K562 (cell line): ENCODE results near the gene CYTH1. TPM values are rescaled to one million over a fixed set of nuclear protein-coding genes. Genes with fewer than 3 reads are reported as not detected.

Experiments
- ATAC-seq: fragments of 200-7000 bp; cut with Tn5 transposase; 3 replicates; pipeline ENCODE4 v1.9.1; 2020; ENCODE audit warnings: moderate library complexity
- BruUV-seq: library from RNA; stranded (reverse); fragments of 400-500 nt; replicated peaks from 2 replicates; lab custom pipeline; 2021; lab: Mats Ljungman, UMichigan
- CTCF ChIA-PET: fragments of 300-600 bp; formaldehyde crosslinking; extraction: SDS; loops from one replicate; lab custom pipeline; 2021; ENCODE audit warnings: low intra/inter-chr PET ratio; lab: Yijun Ruan, JAX
- POLR2A ChIA-PET: fragments of 300-600, 350-650 bp; sonication (Branson Sonifier 250); formaldehyde crosslinking; extraction: SDS; loops from one replicate; lab custom pipeline; 2021; ENCODE audit warnings: antibody characterized with exemption, inconsistent platforms; lab: Yijun Ruan, JAX
- DNase-seq, 4 experiments: peaks; one replicate each; pipeline versions ENCODE4 v3.0.0 to v3.0.0-alpha.2; 2011 to 2018; ENCODE audit warnings: low spot score in 3 of 4, mixed read lengths in 3 of 4; ENCODE audit errors: extremely low read depth in 1 of 4
- FAIRE-seq: peaks from 2 replicates; lab custom pipeline; 2011; peaks lifted over from hg19 to GRCh38; lab: Jason Lieb, UNC
- H2AFZ ChIP-seq: 2 replicates; pipeline ENCODE4 v1.6.0; 2011; ENCODE audit warnings: low read depth, low read length, control low read depth, inconsistent platforms
- H3K27ac ChIP-seq: fragments of 200-600 bp; 3 replicates; pipeline ENCODE4 v1.8.0; 2011; ENCODE audit warnings: low read depth, mild to moderate bottlenecking, control low read depth, inconsistent platforms, low read length, moderate library complexity, mixed read lengths; ENCODE audit errors: extremely low read depth
- H3K27me3 ChIP-seq, 2 experiments: fragments of 300-600 bp in 1 of 2; 2 replicates in 1 of 2; 3 replicates in 1 of 2; pipeline versions ENCODE4 v1.6.0 to v1.8.0; 2011; ENCODE audit warnings: inconsistent platforms in 2 of 2, low read length in 2 of 2, mild to moderate bottlenecking in 1 of 2, mixed read lengths in 1 of 2, moderate library complexity in 1 of 2; ENCODE audit not compliant: control insufficient read depth in 2 of 2, insufficient read depth in 2 of 2
- H3K36me3 ChIP-seq: fragments of 300-600 bp; 3 replicates; pipeline ENCODE4 v1.8.0; 2011; ENCODE audit warnings: mild to moderate bottlenecking, low read length, inconsistent platforms; ENCODE audit not compliant: control insufficient read depth, insufficient read depth
- H3K4me1 ChIP-seq, 2 experiments: fragments of 200-600 bp in 1 of 2; replicated peaks in 1 of 2; 2 replicates in 1 of 2; 3 replicates in 1 of 2; pipeline versions ENCODE4 v1.5.1 to v1.8.0; 2011; ENCODE audit warnings: inconsistent platforms in 2 of 2, low read length in 2 of 2, mild to moderate bottlenecking in 1 of 2, mixed read lengths in 1 of 2, moderate library complexity in 1 of 2; ENCODE audit not compliant: control insufficient read depth in 2 of 2, insufficient read depth in 2 of 2
- H3K4me2 ChIP-seq: 2 replicates; pipeline ENCODE4 v1.6.1; 2011; ENCODE audit warnings: low read length, control low read depth, inconsistent platforms, mixed read lengths; ENCODE audit not compliant: insufficient read depth
- H3K4me3 ChIP-seq: fragments of 200-600 bp; sonication (generic), shearing (Covaris generic); 2 replicates; pipeline ENCODE4 v1.5.1; 2016; ENCODE audit warnings: control low read depth, inconsistent platforms
- H3K79me2 ChIP-seq: fragments of 200-600 bp; 3 replicates; pipeline ENCODE4 v1.8.0; 2011; ENCODE audit warnings: low read length, inconsistent platforms; ENCODE audit not compliant: control insufficient read depth, insufficient read depth
- H3K9ac ChIP-seq, 2 experiments: 2 replicates each; pipeline versions ENCODE4 v1.6.0 to v1.6.1; 2011; ENCODE audit warnings: low read depth in 2 of 2, low read length in 2 of 2, control low read depth in 1 of 2, inconsistent platforms in 1 of 2, mild to moderate bottlenecking in 1 of 2, mixed read lengths in 1 of 2; ENCODE audit not compliant: insufficient read depth in 1 of 2
- H3K9me1 ChIP-seq: one replicate; pipeline ENCODE4 v1.6.0; 2011; ENCODE audit warnings: inconsistent platforms, mild to moderate bottlenecking, low read length, moderate library complexity; ENCODE audit not compliant: control insufficient read depth, insufficient read depth
- H3K9me3 ChIP-seq: replicated peaks from 2 replicates; pipeline ENCODE4 v1.5.1; 2011; ENCODE audit warnings: low read depth, low read length, inconsistent platforms; ENCODE audit not compliant: control insufficient read depth, insufficient read depth
- H4K20me1 ChIP-seq: replicated peaks from 2 replicates; pipeline ENCODE4 v1.6.1; 2011; ENCODE audit warnings: low read length, inconsistent platforms, mixed read lengths; ENCODE audit not compliant: control insufficient read depth, insufficient read depth
- C11orf30 ChIP-seq: fragments of 450-650 bp; IDR thresholded peaks from 2 replicates; pipeline ENCODE4 v1.6.1; 2016; ENCODE audit warnings: low read depth, mild to moderate bottlenecking
- KDM1A ChIP-seq, 2 experiments: fragments of 450-650 bp; IDR thresholded peaks; 2 replicates each; pipeline ENCODE4 v1.6.1; 2016; ENCODE audit warnings: mild to moderate bottlenecking in 2 of 2
- KDM2B ChIP-seq: fragments of 250-450 bp; sonication (Bioruptor Pico); IDR thresholded peaks from 2 replicates; pipeline ENCODE4 v1.8.0; 2021; ENCODE audit warnings: mild to moderate bottlenecking, moderate library complexity
- NR4A1 ChIP-seq, 2 experiments: fragments of 250-450 bp in 1 of 2; fragments of 450-650 bp in 1 of 2; sonication (Bioruptor Pico) in 1 of 2; IDR thresholded peaks; 2 replicates each; pipeline versions ENCODE4 v1.4.0 to v1.6.1; 2016 to 2020; ENCODE audit warnings: mild to moderate bottlenecking in 2 of 2, missing compliant biosample characterization in 1 of 2, missing genetic modification characterization in 1 of 2, moderate library complexity in 1 of 2
- SIN3A ChIP-seq, 2 experiments: fragments of 150-350 bp in 1 of 2; IDR thresholded peaks; 2 replicates each; pipeline ENCODE4 v1.6.1; 2011 to 2016; ENCODE audit warnings: borderline replicate concordance in 2 of 2, low read depth in 2 of 2, low read length in 2 of 2, mild to moderate bottlenecking in 2 of 2, moderate library complexity in 2 of 2; ENCODE audit not compliant: control insufficient read depth in 1 of 2
- WGBS: fragments of 100-300 bp; shearing (Covaris generic); methylation state at CpG from one replicate; pipeline ENCODE4 v1.1.6; 2016; ENCODE audit warnings: low coverage, mixed read lengths; ENCODE audit not compliant: insufficient coverage; ENCODE audit errors: missing lambda C conversion rate; 5-methylcytosine and 5-hydroxymethylcytosine counted together
- in situ Hi-C: fragments of 300-500 bp; cut with MboI; formaldehyde crosslinking; loops from 4 replicates; pipeline ENCODE4 v1.15.0; 2018; ENCODE audit warnings: inconsistent platforms, mixed read lengths
- intact Hi-C: fragments of 100-400 bp; cut with micrococcal nuclease; formaldehyde crosslinking; loops from 2 replicates; pipeline ENCODE4 v1.14.2; 2022
- polyA plus RNA-seq, 8 experiments: library from polyadenylated mRNA; depleted of rRNA in 4 of 8; stranded (reverse) in 5 of 8; unstranded in 3 of 8; fragments of >200 nt; fragmentation: Nextera tagmentation in 2 of 8; fragmentation: Illumina TruSeq in 1 of 8; extraction: Ambion mirVana in 2 of 8; extraction: Trizol in 1 of 8; gene quantifications; 2 replicates each; pipeline versions ENCODE4 v1.2.1 to v1.2.3, GENCODE V29; 2011 to 2014; ENCODE audit warnings: inconsistent platforms in 1 of 8, missing spikeins in 1 of 8
- total RNA-seq, 7 experiments: library from RNA; depleted of rRNA in 6 of 7; stranded (reverse); fragments of >200 nt in 6 of 7; fragmentation: Illumina TruSeq in 2 of 7; extraction: Trizol in 2 of 7; gene quantifications; 2 replicates each; pipeline versions ENCODE4 v1.2.1 to v1.2.3, GENCODE V29; 2011 to 2021; ENCODE audit warnings: low replicate concordance in 1 of 7

The CYTH1 gene
- total and polyA plus RNA-seq, 9 of the 15 experiments (the other 6 are each of a cell fraction or from before 2014, with no cell fraction given): 0.52 to 27.7 (median 16.8) TPM

DNA sequence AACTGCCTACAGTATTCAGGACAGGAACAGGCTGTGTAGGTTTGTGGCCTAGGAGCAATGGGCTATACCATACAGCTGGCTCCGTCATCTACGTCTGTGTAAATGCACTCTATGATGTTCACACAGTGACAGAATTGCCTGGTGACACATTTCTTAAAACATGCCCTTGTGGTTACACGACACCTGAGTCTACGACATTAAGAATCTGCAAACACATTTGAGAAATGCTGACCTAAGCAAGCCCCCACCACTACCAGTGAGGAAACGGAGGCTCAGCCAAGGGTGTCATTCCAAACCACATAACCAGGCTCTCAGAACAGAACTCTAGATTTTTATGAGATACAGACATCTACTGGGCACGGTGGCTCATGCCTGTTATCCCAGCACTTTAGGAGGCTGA, 35.0 kb upstream of the CYTH1 start (continued):
- TF ChIP-seq C11orf30 (peak; percentile 35), SIN3A (IDR thresholded peaks at IDR 0.05; ENCODE audit: borderline replicate concordance in 2 of 2, control insufficient read depth in 1 of 2, low read depth in 2 of 2, low read length in 2 of 2) (no peak), KDM2B (CRISPR knock-in tag) (no peak)

DNA sequence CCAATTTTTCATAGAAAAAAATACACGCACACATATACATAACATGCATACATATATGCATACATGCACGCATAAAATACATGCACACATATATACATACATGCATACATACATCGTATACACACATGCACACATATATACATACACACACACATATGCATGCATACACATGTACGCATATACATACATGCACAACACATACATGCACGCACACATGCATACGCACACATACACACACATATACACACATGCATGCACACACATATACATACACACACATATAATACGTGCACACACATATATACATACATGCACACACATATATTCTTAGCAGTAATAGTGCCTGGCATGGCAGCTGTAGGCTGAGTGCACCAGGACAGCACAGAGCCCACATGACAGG, 33.6 kb upstream of the CYTH1 start:
- H3K4me2 ChIP-seq: no peak overlapping the region
- in situ Hi-C loops: no loop called here
- no peak overlapping the region for H2AFZ ChIP-seq
- no peak overlapping the region for H3K4me3 ChIP-seq
- H3K4me1 ChIP-seq: peaks cover 4 to 5% of the 10 kb centered on the region in 2 experiments; a peak in 4 of 5 replicates
- POLR2A ChIA-PET: no interaction called here
- intact Hi-C loops: no loop called here
- H3K36me3 ChIP-seq: peaks cover 91% of the 10 kb centered on the region
- DNase-seq (no peak), ATAC-seq (no peak), FAIRE-seq (no peak)
- CTCF ChIA-PET: no interaction called here
- no peaks in the 10 kb centered on the region for H3K9me3 ChIP-seq
- H3K27me3 ChIP-seq: no peaks in the 10 kb centered on the region
- H3K79me2 ChIP-seq: no peaks in the 10 kb centered on the region; the same call in 2 of the 3 replicates
- no peaks in the 10 kb centered on the region for H3K9me1 ChIP-seq
- H3K9ac ChIP-seq: no peak overlapping the region
- 85% methylated on average over 7 of the region's 7 CpGs for WGBS
- no peaks in the 10 kb centered on the region; the same call in 1 of the 2 replicates for H4K20me1 ChIP-seq
- TF ChIP-seq NR4A1 (CRISPR knock-in tag; IDR thresholded peaks at IDR 0.05): no peak
- no peak for TF ChIP-seq NR4A1 (tag; IDR thresholded peaks at IDR 0.05)
- TF ChIP-seq KDM1A (IDR thresholded peaks at IDR 0.05): peak in 1 of 2 experiments; percentile 81; a peak in 1 of 4 replicates
- BruUV-seq: no TSS peak
- no peak overlapping the region for H3K27ac ChIP-seq
